ENCODE results near the gene RSL1D1.

DNA sequence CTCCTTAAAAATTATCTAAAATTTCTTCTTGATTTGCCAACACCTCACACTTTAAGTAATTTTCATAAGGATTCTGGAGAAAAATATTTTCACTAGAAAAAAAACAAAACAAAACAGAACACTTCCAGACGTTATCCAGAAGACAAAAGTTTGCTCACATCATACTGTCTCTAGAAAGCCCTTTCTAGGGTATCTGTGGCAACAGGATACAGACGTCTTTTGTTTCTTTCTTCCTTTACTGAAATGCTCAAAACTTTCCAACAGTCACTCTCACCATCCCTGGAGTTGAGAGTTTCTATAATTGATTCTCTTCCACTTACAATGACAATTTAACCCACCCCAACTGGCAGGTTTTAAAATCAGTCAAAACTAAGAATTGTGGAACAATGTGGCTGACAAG lies 56.9 kb downstream of the RSL1D1 start:
- TF ChIP-seq, protein P1, sequence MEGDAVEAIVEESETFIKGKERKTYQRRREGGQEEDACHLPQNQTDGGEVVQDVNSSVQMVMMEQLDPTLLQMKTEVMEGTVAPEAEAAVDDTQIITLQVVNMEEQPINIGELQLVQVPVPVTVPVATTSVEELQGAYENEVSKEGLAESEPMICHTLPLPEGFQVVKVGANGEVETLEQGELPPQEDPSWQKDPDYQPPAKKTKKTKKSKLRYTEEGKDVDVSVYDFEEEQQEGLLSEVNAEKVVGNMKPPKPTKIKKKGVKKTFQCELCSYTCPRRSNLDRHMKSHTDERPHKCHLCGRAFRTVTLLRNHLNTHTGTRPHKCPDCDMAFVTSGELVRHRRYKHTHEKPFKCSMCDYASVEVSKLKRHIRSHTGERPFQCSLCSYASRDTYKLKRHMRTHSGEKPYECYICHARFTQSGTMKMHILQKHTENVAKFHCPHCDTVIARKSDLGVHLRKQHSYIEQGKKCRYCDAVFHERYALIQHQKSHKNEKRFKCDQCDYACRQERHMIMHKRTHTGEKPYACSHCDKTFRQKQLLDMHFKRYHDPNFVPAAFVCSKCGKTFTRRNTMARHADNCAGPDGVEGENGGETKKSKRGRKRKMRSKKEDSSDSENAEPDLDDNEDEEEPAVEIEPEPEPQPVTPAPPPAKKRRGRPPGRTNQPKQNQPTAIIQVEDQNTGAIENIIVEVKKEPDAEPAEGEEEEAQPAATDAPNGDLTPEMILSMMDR (IDR thresholded peaks at IDR 0.05), result no peak
- TF ChIP-seq ZFX (IDR thresholded peaks at IDR 0.05; ENCODE audit: borderline replicate concordance), result no peak

Data from 22Rv1 (cell line).